ES-I3 (cell line): ENCODE measurements around the gene RBFOX1.

Source experiments
- H3K36me3 ChIP-seq: 2 replicates; pipeline ENCODE4 v1.6.1; 2013; ENCODE audit warnings: mild to moderate bottlenecking, low read length, control low read depth, moderate library complexity; ENCODE audit not compliant: insufficient read depth
- H3K4me1 ChIP-seq: 2 replicates; pipeline ENCODE4 v1.6.1; 2013; ENCODE audit warnings: mild to moderate bottlenecking, control low read depth, low read length; ENCODE audit not compliant: insufficient read depth
- H3K9ac ChIP-seq: 2 replicates; pipeline ENCODE4 v1.6.1; 2013; ENCODE audit warnings: low read depth, mild to moderate bottlenecking, low read length, moderate library complexity
- H3K9me3 ChIP-seq: 2 replicates; pipeline ENCODE4 v1.6.1; 2013; ENCODE audit warnings: mild to moderate bottlenecking, low read length, moderate library complexity; ENCODE audit not compliant: control insufficient read depth, insufficient read depth

Gene RBFOX1

DNA sequence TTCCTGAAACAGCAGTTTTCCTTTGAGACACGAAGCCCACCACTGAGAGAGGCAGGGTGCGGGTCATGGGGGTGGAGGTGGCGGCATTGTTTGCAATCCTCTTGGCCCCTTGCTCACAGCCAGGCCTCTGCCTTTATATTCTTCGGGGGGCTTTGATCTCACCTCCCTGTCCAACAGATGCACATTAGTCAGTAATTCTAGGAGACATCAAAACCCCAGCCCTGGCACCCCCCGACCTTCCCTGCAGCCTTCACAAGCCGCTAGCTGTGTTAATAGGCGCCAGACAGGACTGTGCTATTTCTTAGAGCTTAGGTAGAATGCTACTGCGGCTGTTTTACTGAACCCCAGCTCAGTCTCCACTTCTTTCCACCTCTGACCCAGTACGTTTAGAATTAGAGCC is 212.6 kb downstream of the RBFOX1 start:
- H3K36me3 ChIP-seq, result no peaks in the 10 kb centered on the region
- no peaks in the 10 kb centered on the region for H3K9me3 ChIP-seq
- H3K4me1 ChIP-seq, result no peaks in the 10 kb centered on the region
- H3K9ac ChIP-seq, result no peak overlapping the region

DNA sequence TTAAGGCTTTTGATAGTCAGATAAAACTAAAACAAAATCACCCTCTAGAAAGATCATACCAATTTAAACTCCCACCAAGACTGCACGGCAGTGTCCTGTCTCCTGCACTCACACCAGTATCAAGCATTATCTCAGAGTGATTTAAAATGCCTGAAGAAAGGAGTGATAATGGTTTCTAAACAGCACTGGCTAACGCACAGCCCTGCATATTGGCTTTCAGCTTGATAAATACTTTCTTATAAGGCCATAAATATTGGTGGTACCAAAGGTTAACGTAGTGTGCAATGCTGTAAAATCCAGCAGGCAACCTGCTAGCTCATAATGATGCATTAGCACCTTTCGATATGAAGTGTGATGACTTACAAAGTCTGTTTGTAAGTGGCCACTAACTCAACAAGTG is 214.3 kb downstream of the RBFOX1 start:
- Histone ChIP-seq H3K9ac (no peak overlapping the region), H3K9me3 (no peaks in the 10 kb centered on the region), H3K4me1 (no peaks in the 10 kb centered on the region), H3K36me3 (no peaks in the 10 kb centered on the region)

DNA sequence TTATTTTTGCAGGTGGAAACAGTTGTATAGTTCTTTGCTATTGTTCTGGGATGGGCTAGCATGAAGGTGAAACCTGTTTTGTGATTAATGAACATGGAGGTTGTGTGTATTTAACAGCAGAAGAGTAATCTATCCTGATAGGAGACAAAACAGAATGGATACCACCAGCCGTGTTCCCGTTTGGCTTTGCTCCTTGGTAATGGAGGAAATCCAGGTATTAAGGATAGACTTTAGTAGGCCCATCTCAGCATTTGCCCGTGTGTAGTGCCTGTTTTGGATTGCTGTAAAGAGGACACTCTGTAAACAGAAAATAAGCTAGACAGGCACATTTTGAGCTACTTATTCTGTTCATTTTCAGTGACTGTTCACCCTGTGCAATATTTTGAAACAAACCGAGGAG is 215.1 kb downstream of the RBFOX1 start:
- no peaks in the 10 kb centered on the region for H3K36me3 ChIP-seq
- H3K9me3 ChIP-seq, result no peaks in the 10 kb centered on the region
- H3K4me1 ChIP-seq, result no peaks in the 10 kb centered on the region
- no peak overlapping the region for H3K9ac ChIP-seq

DNA sequence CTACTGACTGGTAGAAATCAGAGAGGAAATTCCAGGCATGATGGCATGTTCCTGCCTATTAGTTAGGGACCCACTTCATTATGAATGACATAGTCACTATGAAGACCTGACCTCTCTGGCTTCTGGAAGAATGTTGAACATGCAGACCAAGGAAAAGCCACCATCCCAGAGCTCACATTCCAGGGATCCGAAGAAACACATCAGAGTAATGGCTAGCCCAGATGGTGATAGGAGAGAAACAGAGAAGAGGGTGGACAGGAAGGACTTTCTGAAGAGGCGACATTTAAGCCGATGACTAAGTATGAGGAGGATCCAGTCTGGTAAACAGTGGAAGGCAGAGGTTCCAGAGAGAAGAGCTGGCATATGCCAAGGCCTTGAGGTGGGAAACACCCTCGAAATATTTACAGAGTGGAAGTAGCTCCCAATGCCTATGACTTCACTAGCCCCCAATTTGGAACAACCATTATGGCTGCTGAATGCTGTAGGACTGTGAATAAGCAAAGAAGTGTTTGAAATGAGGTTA is 216.2 kb downstream of the RBFOX1 start:
- Histone ChIP-seq H3K9me3 (no peaks in the 10 kb centered on the region), H3K4me1 (no peaks in the 10 kb centered on the region), H3K36me3 (no peaks in the 10 kb centered on the region), H3K9ac (no peak overlapping the region)

DNA sequence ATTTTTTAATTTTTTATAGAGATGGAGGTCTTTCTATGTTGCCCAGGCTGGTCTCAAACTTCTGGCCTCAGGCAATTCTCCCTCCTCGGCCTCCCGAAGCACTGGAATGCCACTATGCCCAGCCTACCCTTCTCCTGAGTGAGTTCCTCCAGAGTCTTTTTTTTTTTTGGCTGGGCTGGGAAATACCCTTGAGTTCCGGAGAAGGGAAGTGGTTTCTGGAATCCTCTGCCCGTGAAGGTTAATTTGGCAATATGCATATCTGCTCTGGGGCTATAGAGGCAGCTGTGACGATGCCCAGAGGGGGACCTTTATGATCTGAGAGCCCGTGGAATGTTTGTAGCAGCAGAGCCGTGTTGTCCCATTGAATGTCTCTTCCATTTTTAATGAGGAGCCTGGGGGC is 217.5 kb downstream of the RBFOX1 start:
- Histone ChIP-seq H3K9me3 (no peaks in the 10 kb centered on the region), H3K36me3 (no peaks in the 10 kb centered on the region), H3K9ac (no peak overlapping the region), H3K4me1 (no peaks in the 10 kb centered on the region)

DNA sequence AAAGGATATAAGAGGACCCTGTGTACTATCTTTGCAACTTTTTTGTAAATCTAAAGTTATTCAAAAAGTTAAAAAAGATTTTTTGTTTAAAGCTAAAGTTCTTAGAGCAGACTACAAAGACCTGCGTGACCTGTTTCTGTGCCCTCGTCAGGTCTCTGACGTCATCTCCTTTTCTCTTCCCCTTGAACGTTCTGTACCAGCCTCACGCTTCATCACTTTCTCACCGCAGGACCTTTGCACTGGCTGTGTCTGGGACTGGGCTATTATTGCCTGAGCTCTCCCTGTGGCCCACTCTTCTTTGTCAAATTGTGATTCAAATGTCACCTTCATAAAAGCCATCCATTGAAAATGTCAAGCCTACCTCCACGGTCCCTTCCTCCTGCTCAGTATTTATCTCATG is 222.8 kb downstream of the RBFOX1 start:
- H3K9me3 ChIP-seq, result no peaks in the 10 kb centered on the region
- H3K4me1 ChIP-seq, result no peaks in the 10 kb centered on the region
- no peaks in the 10 kb centered on the region for H3K36me3 ChIP-seq

DNA sequence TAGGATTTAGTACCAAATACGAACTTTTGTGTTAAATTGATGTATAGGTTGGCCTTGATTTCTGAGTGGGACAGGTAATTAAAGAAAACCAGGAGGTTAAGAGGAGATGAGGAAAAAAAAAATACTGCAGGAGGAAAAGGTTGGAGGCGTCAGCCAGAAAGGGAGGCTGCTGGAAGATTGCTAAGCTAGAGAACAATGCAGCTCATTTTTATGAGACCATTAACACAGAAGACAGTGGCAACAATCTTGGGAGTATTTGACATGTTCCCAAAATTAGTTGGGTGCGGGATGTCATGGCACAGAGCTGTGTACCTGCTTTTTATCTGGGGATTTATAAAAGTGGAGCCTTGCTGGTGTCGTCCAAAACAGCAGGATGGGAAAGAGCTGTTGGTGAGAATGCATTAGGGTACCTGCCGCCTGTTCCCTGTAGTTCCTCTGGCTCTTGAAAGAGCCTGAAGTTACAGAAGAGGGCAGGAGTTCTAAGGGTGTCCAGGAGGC is 229.3 kb downstream of the RBFOX1 start:
- H3K36me3 ChIP-seq, result no peaks in the 10 kb centered on the region
- peaks cover 4% of the 10 kb centered on the region for H3K4me1 ChIP-seq
- no peak overlapping the region for H3K9ac ChIP-seq
- H3K9me3 ChIP-seq, result no peaks in the 10 kb centered on the region

More for the DNA sequence above, 222.8 kb downstream of the RBFOX1 start:
- H3K9ac ChIP-seq, result no peak overlapping the region

DNA sequence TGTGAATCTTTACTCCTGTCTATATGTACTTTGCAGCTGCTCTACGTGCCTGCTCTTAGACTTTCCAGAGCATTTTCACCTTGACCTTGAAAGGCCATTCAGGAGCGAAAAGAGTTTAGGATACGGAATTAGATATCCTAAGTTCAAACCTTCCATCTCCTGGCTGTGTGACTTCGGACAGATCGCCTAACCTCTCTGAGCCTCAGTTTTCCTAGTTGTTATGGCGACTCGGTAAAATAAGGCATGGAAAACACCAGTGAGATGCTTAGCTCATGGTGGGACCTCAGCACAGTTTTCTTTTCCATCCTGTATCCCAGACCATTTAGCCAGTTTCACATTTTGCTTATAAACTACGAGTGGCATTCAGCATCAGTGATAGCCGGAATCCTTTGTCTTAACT is 233.7 kb downstream of the RBFOX1 start:
- Histone ChIP-seq H3K4me1 (peaks cover 4% of the 10 kb centered on the region), H3K36me3 (no peaks in the 10 kb centered on the region), H3K9me3 (no peaks in the 10 kb centered on the region), H3K9ac (no peak overlapping the region)

DNA sequence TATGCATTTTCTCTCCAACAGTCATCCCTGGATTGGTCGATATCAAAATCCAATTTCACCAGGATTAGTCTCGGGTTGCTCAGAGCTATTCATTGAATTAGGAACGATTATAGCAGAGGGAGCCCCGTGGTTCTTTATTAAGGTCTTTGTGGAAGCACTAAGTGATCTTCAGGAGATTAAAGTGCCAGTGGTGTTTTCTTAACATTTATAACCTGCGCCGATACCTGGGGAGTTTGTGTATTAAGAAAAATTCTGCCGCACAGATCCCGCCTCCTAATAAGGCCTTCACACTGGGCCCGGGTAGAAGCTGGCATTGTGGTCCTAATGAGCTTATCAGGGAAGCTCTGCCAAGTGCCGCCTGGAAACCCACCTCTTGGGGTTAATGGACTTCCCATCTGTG is 238.7 kb downstream of the RBFOX1 start:
- H3K9me3 ChIP-seq, result no peaks in the 10 kb centered on the region
- H3K9ac ChIP-seq, result no peak overlapping the region
- H3K36me3 ChIP-seq, result no peaks in the 10 kb centered on the region

DNA sequence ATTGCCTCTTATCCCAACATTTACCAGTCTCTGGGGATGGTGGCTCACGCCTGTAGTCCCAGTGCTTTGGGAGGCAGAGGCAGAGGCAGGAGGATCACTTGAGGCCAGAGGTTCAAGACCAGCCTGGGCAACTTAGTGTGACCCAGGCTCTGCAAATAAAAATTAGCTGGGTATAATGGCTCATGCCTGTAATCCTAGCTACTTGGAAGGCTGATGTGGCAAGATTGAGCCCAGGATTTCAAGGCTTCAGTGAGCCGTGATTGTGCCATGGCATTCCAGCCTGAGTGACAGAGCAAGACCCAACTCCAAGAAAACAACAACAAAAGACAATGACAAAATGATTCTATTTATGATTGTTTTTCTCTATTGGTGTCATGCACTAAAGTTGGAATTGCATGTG is 244.9 kb downstream of the RBFOX1 start:
- Histone ChIP-seq H3K36me3 (no peaks in the 10 kb centered on the region), H3K9me3 (no peaks in the 10 kb centered on the region), H3K9ac (no peak overlapping the region), H3K4me1 (no peaks in the 10 kb centered on the region)

More for the DNA sequence above, 238.7 kb downstream of the RBFOX1 start:
- no peaks in the 10 kb centered on the region for H3K4me1 ChIP-seq

DNA sequence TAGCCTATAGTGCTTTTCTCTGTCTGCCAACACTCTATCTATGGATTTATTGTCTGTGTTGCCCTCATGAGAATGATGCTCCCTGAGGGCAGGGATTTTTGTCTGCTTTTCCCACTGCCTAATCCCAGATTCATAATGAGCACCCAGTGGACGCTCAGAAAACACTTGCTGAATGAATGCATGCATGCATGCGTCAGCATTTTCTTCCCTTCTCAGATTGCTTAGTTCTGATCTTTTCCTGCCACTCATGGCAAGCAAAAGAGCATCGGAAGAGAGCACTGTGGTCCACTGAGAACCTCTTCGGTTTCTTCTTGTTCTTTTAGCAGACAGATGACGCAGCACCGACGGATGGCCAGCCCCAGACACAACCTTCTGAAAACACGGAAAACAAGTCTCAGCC is 246.8 kb downstream of the RBFOX1 start:
- H3K4me1 ChIP-seq, result no peaks in the 10 kb centered on the region
- no peaks in the 10 kb centered on the region for H3K36me3 ChIP-seq
- no peaks in the 10 kb centered on the region for H3K9me3 ChIP-seq
- no peak overlapping the region for H3K9ac ChIP-seq

DNA sequence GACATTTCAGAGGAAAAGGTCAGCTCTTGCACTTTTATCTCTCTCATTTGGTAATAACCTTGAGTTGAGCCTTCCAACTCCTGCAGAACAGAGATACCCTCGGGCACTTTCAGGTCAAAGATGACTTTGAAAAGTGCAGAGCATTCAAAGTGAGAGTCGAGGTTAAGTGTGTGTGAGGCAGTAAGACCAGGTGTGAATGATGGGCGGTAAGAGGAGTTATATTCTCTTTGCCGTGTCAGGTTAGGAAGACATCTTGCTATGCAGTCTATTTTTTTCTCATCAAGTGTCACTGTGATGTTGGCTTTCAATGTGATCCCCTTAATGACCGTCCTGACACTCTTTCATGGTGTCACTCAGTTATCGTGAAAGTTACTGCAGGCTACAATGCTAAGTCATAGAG is 248.5 kb downstream of the RBFOX1 start:
- no peaks in the 10 kb centered on the region for H3K9me3 ChIP-seq
- H3K4me1 ChIP-seq, result no peaks in the 10 kb centered on the region
- no peak overlapping the region for H3K9ac ChIP-seq
- H3K36me3 ChIP-seq, result no peaks in the 10 kb centered on the region

DNA sequence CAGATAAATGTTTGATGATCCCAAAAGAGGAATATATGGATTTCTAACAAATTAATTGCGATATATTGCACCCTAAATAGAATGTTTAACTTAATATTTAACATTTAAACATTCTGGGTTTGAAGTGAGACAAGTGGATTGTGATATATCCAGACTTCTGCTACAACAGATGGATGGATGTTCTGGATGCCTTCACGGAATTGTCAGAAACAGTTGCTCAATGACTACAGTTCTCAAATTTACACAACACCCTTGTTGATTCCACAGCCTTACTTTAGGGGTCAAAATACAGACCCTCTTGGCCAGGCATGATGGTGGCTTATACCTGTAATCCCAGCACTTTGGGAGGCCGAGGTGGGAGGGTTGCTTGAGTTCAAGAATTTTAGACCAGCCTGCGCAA is 250.8 kb downstream of the RBFOX1 start:
- H3K9ac ChIP-seq, result no peak overlapping the region
- H3K36me3 ChIP-seq, result no peaks in the 10 kb centered on the region
- H3K9me3 ChIP-seq, result no peaks in the 10 kb centered on the region
- no peaks in the 10 kb centered on the region for H3K4me1 ChIP-seq

DNA sequence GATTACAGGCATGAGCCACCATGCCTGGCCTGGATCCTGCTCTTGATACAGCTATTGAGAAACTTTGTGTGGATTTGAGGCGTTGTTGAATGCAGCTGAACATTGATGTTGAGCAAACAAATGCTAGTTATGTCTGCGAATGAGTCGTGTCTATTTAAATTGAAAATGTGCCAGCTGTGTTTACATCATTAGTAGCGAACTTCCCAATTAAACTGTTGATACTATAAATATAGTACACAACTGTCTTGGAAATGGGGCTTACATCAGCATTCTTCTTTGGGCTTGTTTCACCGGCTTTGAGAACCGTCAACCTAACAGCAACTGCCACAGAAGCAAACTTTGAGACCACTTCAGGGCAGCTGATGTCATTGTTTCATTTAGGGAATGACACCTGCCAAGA is 251.9 kb downstream of the RBFOX1 start:
- Histone ChIP-seq H3K9me3 (no peaks in the 10 kb centered on the region), H3K9ac (no peak overlapping the region), H3K4me1 (no peaks in the 10 kb centered on the region), H3K36me3 (no peaks in the 10 kb centered on the region)

DNA sequence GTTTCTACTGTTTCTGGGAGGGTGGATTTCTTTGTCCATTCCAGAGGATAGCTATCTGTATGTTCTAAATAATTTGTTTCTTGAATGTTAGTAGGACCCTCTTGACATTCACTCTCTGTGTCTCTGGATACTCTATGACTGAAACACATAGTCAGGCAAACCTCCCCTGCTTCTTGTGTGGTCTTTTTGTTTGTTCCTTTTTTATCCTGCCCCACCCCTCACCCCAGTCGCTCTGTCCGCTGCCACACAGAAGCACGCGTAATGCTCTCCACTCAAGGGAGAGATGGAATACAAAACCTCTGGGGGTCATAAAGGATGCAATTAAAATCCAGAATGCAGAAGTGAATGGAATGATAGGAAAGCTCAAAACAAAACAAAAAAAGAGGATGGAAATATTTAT is 253.1 kb downstream of the RBFOX1 start:
- Histone ChIP-seq H3K36me3 (no peaks in the 10 kb centered on the region), H3K4me1 (no peaks in the 10 kb centered on the region), H3K9ac (no peak overlapping the region), H3K9me3 (no peaks in the 10 kb centered on the region)

DNA sequence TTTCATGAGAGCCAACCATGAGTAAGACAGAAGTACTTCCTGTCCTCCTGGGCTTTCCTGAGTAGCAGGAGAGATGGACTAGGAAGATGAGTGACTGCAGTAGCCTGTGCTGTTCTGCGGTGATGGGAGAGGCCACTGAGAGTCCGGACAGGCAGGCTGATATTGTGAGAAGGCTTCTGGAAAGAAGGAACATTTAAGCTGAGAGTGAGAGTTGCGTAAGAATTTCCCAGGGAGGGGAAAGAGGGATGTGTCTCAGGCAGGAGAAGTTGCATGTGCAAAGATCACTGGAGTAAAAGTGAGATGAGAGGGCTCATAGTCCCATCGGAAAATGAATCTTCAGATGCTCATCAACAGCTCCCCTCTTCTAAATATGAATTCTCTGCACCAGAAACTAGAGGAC is 258.3 kb downstream of the RBFOX1 start:
- H3K9me3 ChIP-seq, result no peaks in the 10 kb centered on the region
- no peak overlapping the region for H3K9ac ChIP-seq
- no peaks in the 10 kb centered on the region for H3K36me3 ChIP-seq
- no peaks in the 10 kb centered on the region for H3K4me1 ChIP-seq
